ENCODE data around the gene WDR70. TPM values are rescaled to one million over a fixed set of nuclear protein-coding genes. Genes with fewer than 3 reads are reported as not detected.

Gene WDR70
- total and polyA plus RNA-seq, 10 of the 15 experiments (the other 5 are each of a cell fraction or from before 2014, with no cell fraction given), result 10.9 to 33.6 (median 29.1) TPM

DNA sequence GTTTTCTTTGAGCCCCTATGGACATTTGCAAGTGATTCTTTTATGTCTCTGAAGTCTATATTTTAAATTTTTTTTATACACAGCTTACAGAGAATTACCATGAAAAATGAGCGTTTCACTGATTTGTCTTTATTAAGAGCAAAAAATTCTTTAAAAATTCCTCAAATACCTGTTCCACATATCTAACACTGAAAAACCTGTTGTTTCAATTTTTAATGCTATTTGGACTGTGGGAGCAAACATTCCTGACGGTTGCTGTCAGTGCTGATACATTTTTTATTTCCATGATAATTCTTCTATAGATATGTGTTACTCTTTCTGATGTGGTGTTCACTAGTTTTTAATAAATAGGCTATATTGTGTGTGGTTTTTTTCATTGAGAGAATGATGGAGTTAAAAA lies 261.0 kb downstream of the WDR70 start (continued):
- TF ChIP-seq ZNF384 (IDR thresholded peaks at IDR 0.05; ENCODE audit: borderline replicate concordance, low read depth, low read length) (no peak), KLF5 (IDR thresholded peaks at IDR 0.05; ENCODE audit: partially characterized antibody) (no peak), NR2F1 (conservative IDR thresholded peaks at IDR 0.05) (no peak)

GRCh38 chr5:37641933-37642332 lies 262.8 kb downstream of the WDR70 start:
- H3K4me2 ChIP-seq (ENCODE audit: control insufficient read depth, insufficient read depth), result no peak overlapping the region
- no peak overlapping the region for H2AFZ ChIP-seq (ENCODE audit: control insufficient read depth, low read depth, low read length)
- no peaks in the 10 kb centered on the region for H3K4me1 ChIP-seq (ENCODE audit: control insufficient read depth, insufficient read depth, low read length)
- no peak overlapping the region for H3K9ac ChIP-seq (ENCODE audit: control insufficient read depth, insufficient read depth, low read length)
- H3K27ac ChIP-seq (ENCODE audit: control insufficient read depth, insufficient read depth), result no peak overlapping the region
- no peak overlapping the region for H3K4me3 ChIP-seq
- H3K79me2 ChIP-seq (ENCODE audit: control insufficient read depth, insufficient read depth, low read length), result no peaks in the 10 kb centered on the region
- H4K20me1 ChIP-seq (ENCODE audit: control insufficient read depth, insufficient read depth), result no peaks in the 10 kb centered on the region
- H3K36me3 ChIP-seq (ENCODE audit: control insufficient read depth in 2 of 2, insufficient read depth in 2 of 2, low read length in 1 of 2), result no peaks in the 10 kb centered on the region
- DNase-seq (ENCODE audit: low read depth, low spot score) (no peak), ATAC-seq (no peak), FAIRE-seq (no peak)
- no peaks in the 10 kb centered on the region for H3K27me3 ChIP-seq (replicated peaks in 1 of 2; ENCODE audit: control insufficient read depth in 2 of 2, insufficient read depth in 2 of 2, low read length in 1 of 2)
- ChIA-PET RAD21 (ENCODE audit: unreplicated experiment) (no interaction called here), POLR2A (no interaction called here), SMC1A (ENCODE audit: uncharacterized antibody, unreplicated experiment) (no interaction called here), CTCF (no interaction called here)
- H3K9me3 ChIP-seq (replicated peaks; ENCODE audit: control insufficient read depth, insufficient read depth, low read length), result no peaks in the 10 kb centered on the region
- BruUV-seq (replicated peaks), result no TSS peak
- 100% methylated on average over 1 of the region's 1 CpG for WGBS (ENCODE audit: insufficient coverage, insufficient replicate concordance, low lambda C conversion rate, missing lambda C conversion rate)
- no peak for TF ChIP-seq CREB1 (IDR thresholded peaks at IDR 0.05; ENCODE audit: low read depth)
- TF ChIP-seq PBX3 (IDR thresholded peaks at IDR 0.05; ENCODE audit: insufficient replicate concordance, low read depth, low read length), result no peak
- TF ChIP-seq DPF2 (IDR thresholded peaks at IDR 0.05), result no peak
- no peak for TF ChIP-seq SPI1 (IDR thresholded peaks at IDR 0.05; ENCODE audit: borderline replicate concordance, insufficient read depth, low read depth, low read length)
- no peak for TF ChIP-seq FOXM1 (IDR thresholded peaks at IDR 0.05; ENCODE audit: low read depth, low read length)
- no peak for TF ChIP-seq IKZF2 (IDR thresholded peaks at IDR 0.05)
- TF ChIP-seq NR2C2 (IDR thresholded peaks at IDR 0.05; ENCODE audit: borderline replicate concordance, control insufficient read depth, insufficient read length, low read depth), result no peak
- no peak for TF ChIP-seq YBX1 (IDR thresholded peaks at IDR 0.05)
- no peak for TF ChIP-seq FOS (IDR thresholded peaks at IDR 0.05; ENCODE audit: borderline replicate concordance, extremely low read depth, insufficient read length)
- no peak for TF ChIP-seq RCOR1 (conservative IDR thresholded peaks at IDR 0.05; ENCODE audit: low read depth, low read length)
- TF ChIP-seq GATAD2B (conservative IDR thresholded peaks at IDR 0.05; ENCODE audit: low read depth), result no peak
- no peak for TF ChIP-seq ZZZ3 (IDR thresholded peaks at IDR 0.05; ENCODE audit: control insufficient read depth, insufficient read length, low read depth)
- no peak for TF ChIP-seq ZNF622 (IDR thresholded peaks at IDR 0.05)
- TF ChIP-seq, protein P1, sequence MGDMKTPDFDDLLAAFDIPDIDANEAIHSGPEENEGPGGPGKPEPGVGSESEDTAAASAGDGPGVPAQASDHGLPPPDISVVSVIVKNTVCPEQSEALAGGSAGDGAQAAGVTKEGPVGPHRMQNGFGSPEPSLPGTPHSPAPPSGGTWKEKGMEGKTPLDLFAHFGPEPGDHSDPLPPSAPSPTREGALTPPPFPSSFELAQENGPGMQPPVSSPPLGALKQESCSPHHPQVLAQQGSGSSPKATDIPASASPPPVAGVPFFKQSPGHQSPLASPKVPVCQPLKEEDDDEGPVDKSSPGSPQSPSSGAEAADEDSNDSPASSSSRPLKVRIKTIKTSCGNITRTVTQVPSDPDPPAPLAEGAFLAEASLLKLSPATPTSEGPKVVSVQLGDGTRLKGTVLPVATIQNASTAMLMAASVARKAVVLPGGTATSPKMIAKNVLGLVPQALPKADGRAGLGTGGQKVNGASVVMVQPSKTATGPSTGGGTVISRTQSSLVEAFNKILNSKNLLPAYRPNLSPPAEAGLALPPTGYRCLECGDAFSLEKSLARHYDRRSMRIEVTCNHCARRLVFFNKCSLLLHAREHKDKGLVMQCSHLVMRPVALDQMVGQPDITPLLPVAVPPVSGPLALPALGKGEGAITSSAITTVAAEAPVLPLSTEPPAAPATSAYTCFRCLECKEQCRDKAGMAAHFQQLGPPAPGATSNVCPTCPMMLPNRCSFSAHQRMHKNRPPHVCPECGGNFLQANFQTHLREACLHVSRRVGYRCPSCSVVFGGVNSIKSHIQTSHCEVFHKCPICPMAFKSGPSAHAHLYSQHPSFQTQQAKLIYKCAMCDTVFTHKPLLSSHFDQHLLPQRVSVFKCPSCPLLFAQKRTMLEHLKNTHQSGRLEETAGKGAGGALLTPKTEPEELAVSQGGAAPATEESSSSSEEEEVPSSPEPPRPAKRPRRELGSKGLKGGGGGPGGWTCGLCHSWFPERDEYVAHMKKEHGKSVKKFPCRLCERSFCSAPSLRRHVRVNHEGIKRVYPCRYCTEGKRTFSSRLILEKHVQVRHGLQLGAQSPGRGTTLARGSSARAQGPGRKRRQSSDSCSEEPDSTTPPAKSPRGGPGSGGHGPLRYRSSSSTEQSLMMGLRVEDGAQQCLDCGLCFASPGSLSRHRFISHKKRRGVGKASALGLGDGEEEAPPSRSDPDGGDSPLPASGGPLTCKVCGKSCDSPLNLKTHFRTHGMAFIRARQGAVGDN (IDR thresholded peaks at IDR 0.05), result no peak
- TF ChIP-seq HDAC6 (IDR thresholded peaks at IDR 0.05; ENCODE audit: unreplicated experiment), result no peak
- no peak for TF ChIP-seq MYC (IDR thresholded peaks at IDR 0.05; ENCODE audit: insufficient read depth, insufficient read length, insufficient replicate concordance, low read length, severe bottlenecking)
- no peak for TF ChIP-seq ZNF207 (IDR thresholded peaks at IDR 0.05; ENCODE audit: borderline replicate concordance)
- TF ChIP-seq ZNF274 (IDR thresholded peaks at IDR 0.05; ENCODE audit: insufficient read depth, insufficient read length), result no peak
- intact Hi-C loops (cut with micrococcal nuclease; ENCODE audit: unreplicated experiment), result no loop called here
- in situ Hi-C loops (cut with MboI), result no loop called here

All from GM12878 (cell line).